Measurements from ENCODE around the gene GRM8.

GRM8 gene

GRCh38 chr7:127151379-127151778 is 101.4 kb downstream of the GRM8 start:
- FAIRE-seq (no peak), DNase-seq (ENCODE audit: low spot score) (no peak)

GRCh38 chr7:127150543-127150942 is 102.2 kb downstream of the GRM8 start:
- no peak for FAIRE-seq
- no peak for DNase-seq (ENCODE audit: low spot score)

GRCh38 chr7:127146746-127147536 is 105.8 kb downstream of the GRM8 start:
- no peak for FAIRE-seq
- no peak for DNase-seq (ENCODE audit: low spot score)

- DNase-seq (ENCODE audit: low spot score) (no peak), FAIRE-seq (no peak)
Measured at GRCh38 chr7:127137146-127137545, 115.6 kb downstream of the GRM8 start.

- DNase-seq (ENCODE audit: low spot score), result no peak
- FAIRE-seq, result no peak
Measured at GRCh38 chr7:127135871-127136485, 116.8 kb downstream of the GRM8 start.

GRCh38 chr7:127123220-127123619 is 129.5 kb downstream of the GRM8 start:
- FAIRE-seq (no peak), DNase-seq (ENCODE audit: low spot score) (no peak)

GRCh38 chr7:127119517-127119916 is 133.2 kb downstream of the GRM8 start:
- FAIRE-seq (no peak), DNase-seq (ENCODE audit: low spot score) (no peak)

- FAIRE-seq, result no peak
Measured at GRCh38 chr7:127114742-127115265, 137.9 kb downstream of the GRM8 start.

GRCh38 chr7:127107601-127108007 is 145.1 kb downstream of the GRM8 start:
- DNase-seq (ENCODE audit: low spot score) (peak; percentile 38), FAIRE-seq (no peak)

More at GRCh38 chr7:127114742-127115265, 137.9 kb downstream of the GRM8 start:
- DNase-seq (ENCODE audit: low spot score), result no peak

GRCh38 chr7:127093340-127093739 is 159.4 kb downstream of the GRM8 start:
- no peak for DNase-seq (ENCODE audit: low spot score)
- FAIRE-seq, result no peak

GRCh38 chr7:127091620-127092019 is 161.1 kb downstream of the GRM8 start:
- DNase-seq (ENCODE audit: low spot score), result no peak
- no peak for FAIRE-seq

GRCh38 chr7:127089146-127089545 is 163.6 kb downstream of the GRM8 start:
- FAIRE-seq, result no peak
- no peak for DNase-seq (ENCODE audit: low spot score)

- FAIRE-seq (no peak), DNase-seq (ENCODE audit: low spot score) (no peak)
Measured at GRCh38 chr7:127081539-127081938, 171.2 kb downstream of the GRM8 start.

- no peak for FAIRE-seq
- no peak for DNase-seq (ENCODE audit: low spot score)
Measured at GRCh38 chr7:127080576-127080975, 172.2 kb downstream of the GRM8 start.

- FAIRE-seq (no peak), DNase-seq (ENCODE audit: low spot score) (no peak)
Measured at GRCh38 chr7:127066974-127067373, 185.8 kb downstream of the GRM8 start.

GRCh38 chr7:127059475-127059874 is 193.3 kb downstream of the GRM8 start:
- no peak for FAIRE-seq

GRCh38 chr7:127057918-127058317 is 194.8 kb downstream of the GRM8 start:
- FAIRE-seq, result no peak

More at GRCh38 chr7:127059475-127059874, 193.3 kb downstream of the GRM8 start:
- DNase-seq (ENCODE audit: low spot score), result no peak

GRCh38 chr7:127056202-127056601 is 196.5 kb downstream of the GRM8 start:
- DNase-seq (ENCODE audit: low spot score) (no peak), FAIRE-seq (no peak)

More at GRCh38 chr7:127057918-127058317, 194.8 kb downstream of the GRM8 start:
- no peak for DNase-seq (ENCODE audit: low spot score)

GRCh38 chr7:127047521-127047920 is 205.2 kb downstream of the GRM8 start:
- DNase-seq (ENCODE audit: low spot score), result no peak
- FAIRE-seq, result no peak

- no peak for DNase-seq (ENCODE audit: low spot score)
- FAIRE-seq, result no peak
Measured at GRCh38 chr7:127041689-127042452, 210.9 kb downstream of the GRM8 start.

GRCh38 chr7:127040042-127040441 is 212.7 kb downstream of the GRM8 start:
- DNase-seq (ENCODE audit: low spot score), result no peak
- no peak for FAIRE-seq

- DNase-seq (ENCODE audit: low spot score), result no peak
- no peak for FAIRE-seq
Measured at GRCh38 chr7:127039541-127039940, 213.2 kb downstream of the GRM8 start.

All from urothelium cell line (cell line).